Ishikawa (cell line): ENCODE measurements around the gene COX7B2.

ENCODE experiments used
- CEBPB ChIP-seq: IDR thresholded peaks from 2 replicates; pipeline ENCODE4 v1.6.1; 2012
- CREB1 ChIP-seq: IDR thresholded peaks from 2 replicates; pipeline ENCODE4 v1.6.1; 2012; ENCODE audit warnings: low read depth
- EGR1 ChIP-seq: IDR thresholded peaks from 2 replicates; pipeline ENCODE4 v1.6.1; 2012
- EP300 ChIP-seq: IDR thresholded peaks from 2 replicates; pipeline ENCODE4 v1.6.1; 2012; ENCODE audit warnings: borderline replicate concordance
- FOXM1 ChIP-seq: IDR thresholded peaks from 2 replicates; pipeline ENCODE4 v1.6.1; 2012; ENCODE audit warnings: low read depth, borderline replicate concordance
- NFIC ChIP-seq: IDR thresholded peaks from 2 replicates; pipeline ENCODE4 v1.6.1; 2012
- RAD21 ChIP-seq: IDR thresholded peaks from 2 replicates; pipeline ENCODE4 v1.6.1; 2012; ENCODE audit warnings: low read depth
- TAF1 ChIP-seq: IDR thresholded peaks from 2 replicates; pipeline ENCODE4 v1.6.1; 2012; ENCODE audit warnings: low read depth, mild to moderate bottlenecking
- TCF12 ChIP-seq: IDR thresholded peaks from 2 replicates; pipeline ENCODE4 v1.6.1; 2012; ENCODE audit warnings: low read depth
- TEAD4 ChIP-seq: IDR thresholded peaks from 2 replicates; pipeline ENCODE4 v1.6.1; 2012
- YY1 ChIP-seq: IDR thresholded peaks from 2 replicates; pipeline ENCODE4 v1.6.1; 2012; ENCODE audit warnings: low read depth
- ZBTB7A ChIP-seq: IDR thresholded peaks from 2 replicates; pipeline ENCODE4 v1.6.1; 2012; ENCODE audit warnings: low read depth
- TF ChIP-seq, protein P1 (sequence below): IDR thresholded peaks from 2 replicates; pipeline ENCODE4 v1.6.1; 2012
- TF ChIP-seq, protein P2 (sequence below): IDR thresholded peaks from 2 replicates; pipeline ENCODE4 v1.6.1; 2012; ENCODE audit warnings: low read depth, mild to moderate bottlenecking
- TF ChIP-seq, protein P3 (sequence below): IDR thresholded peaks from 2 replicates; pipeline ENCODE4 v1.6.1; 2012

The COX7B2 gene

DNA sequence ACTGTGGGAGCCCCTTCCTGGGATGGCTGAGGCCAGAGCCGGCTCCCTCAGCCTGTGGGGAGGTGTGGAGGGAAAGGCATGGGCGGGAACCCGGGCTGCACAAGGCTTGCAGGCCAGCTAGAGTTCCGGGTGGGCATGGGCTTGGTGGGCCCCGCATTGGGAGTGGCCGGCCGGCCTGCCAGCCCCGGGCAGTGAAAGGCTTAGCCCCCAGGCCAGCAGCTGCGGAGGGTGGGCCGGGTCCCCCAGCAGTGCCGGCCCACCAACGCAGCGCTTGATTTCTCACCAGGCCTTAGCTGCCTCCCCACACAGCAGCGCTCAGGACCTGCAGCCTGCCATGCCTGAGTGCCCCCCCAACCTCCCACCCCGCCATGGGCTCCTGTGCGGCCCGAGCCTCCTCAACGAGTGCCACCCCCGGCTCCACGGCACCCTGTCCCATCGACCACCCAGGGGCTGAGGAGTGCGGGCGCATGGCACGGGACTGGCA lies 78.0 kb downstream of the COX7B2 start:
- TF ChIP-seq EP300 = no peak
- TF ChIP-seq CEBPB = no peak
- TF ChIP-seq NFIC = no peak
- no peak for TF ChIP-seq TCF12
- TF ChIP-seq RAD21 = no peak
- no peak for TF ChIP-seq TAF1
- TF ChIP-seq, protein P1, sequence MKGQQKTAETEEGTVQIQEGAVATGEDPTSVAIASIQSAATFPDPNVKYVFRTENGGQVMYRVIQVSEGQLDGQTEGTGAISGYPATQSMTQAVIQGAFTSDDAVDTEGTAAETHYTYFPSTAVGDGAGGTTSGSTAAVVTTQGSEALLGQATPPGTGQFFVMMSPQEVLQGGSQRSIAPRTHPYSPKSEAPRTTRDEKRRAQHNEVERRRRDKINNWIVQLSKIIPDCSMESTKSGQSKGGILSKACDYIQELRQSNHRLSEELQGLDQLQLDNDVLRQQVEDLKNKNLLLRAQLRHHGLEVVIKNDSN = no peak

DNA sequence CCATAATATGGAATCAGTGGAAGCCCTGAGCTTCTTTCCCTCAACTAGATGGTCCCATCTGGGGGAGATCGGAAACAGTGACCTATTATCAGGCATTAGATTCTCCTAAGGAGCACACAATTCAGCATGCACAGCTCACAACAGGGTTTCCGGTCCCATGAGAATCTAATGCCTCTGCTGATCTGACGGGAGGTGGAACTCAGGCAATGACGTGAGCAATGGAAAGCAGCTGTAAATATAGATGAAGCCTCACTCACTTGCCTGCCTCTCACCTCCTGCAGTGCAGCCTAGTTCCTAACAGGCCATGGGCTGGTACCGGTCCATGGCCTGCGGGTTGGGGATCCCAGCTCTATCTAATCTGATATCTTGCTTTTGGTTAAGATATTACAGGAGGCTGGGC lies 88.9 kb downstream of the COX7B2 start:
- TF ChIP-seq TAF1 = no peak
- TF ChIP-seq, protein P2, sequence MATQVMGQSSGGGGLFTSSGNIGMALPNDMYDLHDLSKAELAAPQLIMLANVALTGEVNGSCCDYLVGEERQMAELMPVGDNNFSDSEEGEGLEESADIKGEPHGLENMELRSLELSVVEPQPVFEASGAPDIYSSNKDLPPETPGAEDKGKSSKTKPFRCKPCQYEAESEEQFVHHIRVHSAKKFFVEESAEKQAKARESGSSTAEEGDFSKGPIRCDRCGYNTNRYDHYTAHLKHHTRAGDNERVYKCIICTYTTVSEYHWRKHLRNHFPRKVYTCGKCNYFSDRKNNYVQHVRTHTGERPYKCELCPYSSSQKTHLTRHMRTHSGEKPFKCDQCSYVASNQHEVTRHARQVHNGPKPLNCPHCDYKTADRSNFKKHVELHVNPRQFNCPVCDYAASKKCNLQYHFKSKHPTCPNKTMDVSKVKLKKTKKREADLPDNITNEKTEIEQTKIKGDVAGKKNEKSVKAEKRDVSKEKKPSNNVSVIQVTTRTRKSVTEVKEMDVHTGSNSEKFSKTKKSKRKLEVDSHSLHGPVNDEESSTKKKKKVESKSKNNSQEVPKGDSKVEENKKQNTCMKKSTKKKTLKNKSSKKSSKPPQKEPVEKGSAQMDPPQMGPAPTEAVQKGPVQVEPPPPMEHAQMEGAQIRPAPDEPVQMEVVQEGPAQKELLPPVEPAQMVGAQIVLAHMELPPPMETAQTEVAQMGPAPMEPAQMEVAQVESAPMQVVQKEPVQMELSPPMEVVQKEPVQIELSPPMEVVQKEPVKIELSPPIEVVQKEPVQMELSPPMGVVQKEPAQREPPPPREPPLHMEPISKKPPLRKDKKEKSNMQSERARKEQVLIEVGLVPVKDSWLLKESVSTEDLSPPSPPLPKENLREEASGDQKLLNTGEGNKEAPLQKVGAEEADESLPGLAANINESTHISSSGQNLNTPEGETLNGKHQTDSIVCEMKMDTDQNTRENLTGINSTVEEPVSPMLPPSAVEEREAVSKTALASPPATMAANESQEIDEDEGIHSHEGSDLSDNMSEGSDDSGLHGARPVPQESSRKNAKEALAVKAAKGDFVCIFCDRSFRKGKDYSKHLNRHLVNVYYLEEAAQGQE = no peak
- no peak for TF ChIP-seq RAD21
- no peak for TF ChIP-seq ZBTB7A
- TF ChIP-seq CEBPB = no peak
- no peak for TF ChIP-seq NFIC
- TF ChIP-seq, protein P3, sequence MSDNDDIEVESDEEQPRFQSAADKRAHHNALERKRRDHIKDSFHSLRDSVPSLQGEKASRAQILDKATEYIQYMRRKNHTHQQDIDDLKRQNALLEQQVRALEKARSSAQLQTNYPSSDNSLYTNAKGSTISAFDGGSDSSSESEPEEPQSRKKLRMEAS = no peak
- TF ChIP-seq, protein P1 = no peak
- TF ChIP-seq FOXM1 = no peak
- no peak for TF ChIP-seq EP300
- no peak for TF ChIP-seq TEAD4
- TF ChIP-seq EGR1 = no peak
- no peak for TF ChIP-seq CREB1
- no peak for TF ChIP-seq TCF12
- TF ChIP-seq YY1 = no peak

DNA sequence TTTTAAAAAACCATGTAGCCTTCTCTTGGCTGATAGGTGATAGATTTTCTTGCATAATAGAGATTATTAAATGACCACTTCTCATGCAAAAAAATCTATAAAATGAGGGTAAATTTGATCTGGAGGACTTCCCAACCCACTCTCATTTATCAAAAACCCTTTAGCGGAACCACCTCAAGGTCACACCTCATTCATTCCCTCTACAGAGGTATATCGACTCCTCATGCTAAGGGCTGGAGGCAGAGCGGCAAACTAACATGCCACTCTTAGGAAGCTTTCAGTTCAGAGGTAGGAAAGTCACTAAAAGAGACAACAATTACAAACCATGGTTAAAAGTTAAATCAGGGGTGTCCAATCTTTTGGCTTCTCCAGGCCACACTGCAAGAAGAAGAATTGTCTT lies 90.0 kb downstream of the COX7B2 start:
- TF ChIP-seq, protein P1 = no peak
- TF ChIP-seq TEAD4 (no peak), CREB1 (no peak), EP300 (no peak), CEBPB (no peak), TCF12 (no peak), FOXM1 (no peak)
- TF ChIP-seq, protein P3 = no peak
- TF ChIP-seq, protein P2 = no peak

DNA sequence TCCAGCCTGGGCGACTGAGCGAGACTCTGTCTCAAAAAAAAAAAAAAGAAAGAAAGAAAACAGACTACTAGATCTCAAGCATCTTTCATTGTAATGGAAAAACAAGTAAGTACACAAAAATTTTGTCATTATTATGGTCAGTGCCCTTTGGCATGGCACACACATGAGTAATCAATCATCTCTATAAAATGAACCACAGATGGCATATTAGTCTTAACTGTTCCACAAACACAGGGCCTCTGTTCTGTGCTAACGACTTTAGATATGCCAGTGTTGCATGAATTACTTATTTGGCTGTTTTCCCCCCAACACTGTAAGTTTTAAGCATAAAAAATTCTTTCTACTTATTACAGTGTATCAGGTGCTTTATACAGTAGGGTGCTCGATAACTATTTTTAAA lies 90.4 kb downstream of the COX7B2 start:
- TF ChIP-seq, protein P3 = no peak
- TF ChIP-seq EP300 (no peak), CREB1 (no peak), ZBTB7A (no peak), FOXM1 (no peak), YY1 (no peak), RAD21 (no peak), EGR1 (no peak), CEBPB (no peak), TAF1 (no peak), TCF12 (no peak), TEAD4 (no peak), NFIC (no peak)
- TF ChIP-seq, protein P2 = no peak
- TF ChIP-seq, protein P1 = no peak
